HG03575 (cell line): Measurements from ENCODE around the gene CEP290.
"Not testable (repeated sequence)": the region's sequence is repeated elsewhere in the genome, so short reads cannot be mapped to it uniquely, and the experiment has no call there.

ENCODE experiments used
- ATAC-seq: cut with Tn5 transposase; IDR thresholded peaks from one replicate; pipeline ENCODE4 v1.9.1; 2021; ENCODE audit not compliant: unreplicated experiment, insufficient number of reproducible peaks, low FRiP score; ENCODE audit errors: extremely low read depth

The CEP290 gene

GRCh38 chr12:88145567-88146505 is 3.9 kb upstream of the CEP290 start:
- no peak for ATAC-seq

GRCh38 chr12:88144546-88145468 is 2.9 kb upstream of the CEP290 start:
- no peak for ATAC-seq

- no peak for ATAC-seq
These were observed 2.1 kb upstream of the CEP290 start for GRCh38 chr12:88144037-88144436.

- ATAC-seq, result peak; percentile 0
These were observed 713 bp upstream of the CEP290 start for GRCh38 chr12:88142610-88142991.

GRCh38 chr12:88141425-88141773 is 489 bp downstream of the CEP290 start:
- no peak for ATAC-seq

GRCh38 chr12:88139711-88140110 is 2.2 kb downstream of the CEP290 start:
- not testable (repeated sequence) for ATAC-seq

GRCh38 chr12:88133181-88133580 is 8.7 kb downstream of the CEP290 start:
- not testable (repeated sequence) for ATAC-seq

GRCh38 chr12:88132392-88132791 is 9.5 kb downstream of the CEP290 start:
- no peak for ATAC-seq

- no peak for ATAC-seq
These were observed 14.0 kb downstream of the CEP290 start for GRCh38 chr12:88127855-88128254.

- no peak for ATAC-seq
These were observed 14.8 kb downstream of the CEP290 start for GRCh38 chr12:88127099-88127498.

GRCh38 chr12:88122666-88123065 is 19.2 kb downstream of the CEP290 start:
- ATAC-seq, result no peak

- no peak for ATAC-seq
These were observed 28.0 kb downstream of the CEP290 start for GRCh38 chr12:88113871-88114270.

GRCh38 chr12:88111074-88111652 is 30.7 kb downstream of the CEP290 start:
- ATAC-seq, result no peak

GRCh38 chr12:88108021-88108420 is 33.9 kb downstream of the CEP290 start:
- ATAC-seq, result no peak

- no peak for ATAC-seq
These were observed 48.3 kb downstream of the CEP290 start for GRCh38 chr12:88093573-88093972.

- ATAC-seq, result no peak
These were observed 49.1 kb downstream of the CEP290 start for GRCh38 chr12:88092771-88093170.

GRCh38 chr12:88084210-88084609 is 57.7 kb downstream of the CEP290 start:
- no peak for ATAC-seq

- ATAC-seq, result no peak
These were observed 58.3 kb downstream of the CEP290 start for GRCh38 chr12:88083634-88084033.

GRCh38 chr12:88081247-88081646 is 60.6 kb downstream of the CEP290 start:
- no peak for ATAC-seq
